H9 (cell line): ENCODE data around the gene DENND4A. TPM values are rescaled to one million over a fixed set of nuclear protein-coding genes. Genes with fewer than 3 reads are reported as not detected.

Experiments used
- DNase-seq: peaks from one replicate; pipeline ENCODE4 v3.0.0-alpha.2; 2017
- H2AFZ ChIP-seq: one replicate; pipeline ENCODE4 v1.6.1; 2013; ENCODE audit warnings: mild to moderate bottlenecking, low read length, control low read depth, moderate library complexity
- H2AK5ac ChIP-seq: 2 replicates; pipeline ENCODE4 v1.6.1; 2013; ENCODE audit warnings: low read length, control low read depth, mixed read lengths; ENCODE audit not compliant: insufficient read length
- H2BK120ac ChIP-seq: one replicate; pipeline ENCODE4 v1.6.1; 2013; ENCODE audit warnings: low read depth, mild to moderate bottlenecking, low read length, control low read depth, inconsistent platforms; ENCODE audit not compliant: poor library complexity, severe bottlenecking
- H2BK12ac ChIP-seq: 2 replicates; pipeline ENCODE4 v1.6.1; 2013; ENCODE audit warnings: low read length, control low read depth, mixed read lengths, low read depth; ENCODE audit not compliant: insufficient read length
- H2BK15ac ChIP-seq: 2 replicates; pipeline ENCODE4 v1.6.1; 2013; ENCODE audit warnings: low read depth, low read length, control low read depth
- H2BK20ac ChIP-seq: one replicate; pipeline ENCODE4 v1.6.1; 2013; ENCODE audit warnings: low read depth, mild to moderate bottlenecking, low read length, control low read depth, inconsistent platforms; ENCODE audit not compliant: poor library complexity, severe bottlenecking
- H2BK5ac ChIP-seq: 2 replicates; pipeline ENCODE4 v1.6.1; 2013; ENCODE audit warnings: low read length, control low read depth, mixed read lengths; ENCODE audit not compliant: insufficient read length
- H3K14ac ChIP-seq: 2 replicates; pipeline ENCODE4 v1.6.1; 2013; ENCODE audit warnings: low read length, control low read depth; ENCODE audit not compliant: insufficient read depth
- H3K18ac ChIP-seq: 2 replicates; pipeline ENCODE4 v1.6.1; 2013; ENCODE audit warnings: low read depth, mild to moderate bottlenecking, mixed read lengths, low read length, control low read depth; ENCODE audit not compliant: insufficient read length
- H3K23ac ChIP-seq: 2 replicates; pipeline ENCODE4 v1.6.1; 2013; ENCODE audit warnings: low read length, control low read depth, mixed read lengths, low read depth; ENCODE audit not compliant: insufficient read length
- H3K23me2 ChIP-seq: 2 replicates; pipeline ENCODE4 v1.6.1; 2013; ENCODE audit warnings: low read depth, mild to moderate bottlenecking, mixed read lengths, low read length, control low read depth; ENCODE audit not compliant: insufficient read length, poor library complexity, severe bottlenecking
- H3K27ac ChIP-seq: 2 replicates; pipeline ENCODE4 v1.5.1; 2013; ENCODE audit warnings: low read length, control low read depth, mixed read lengths, low read depth; ENCODE audit not compliant: insufficient read length
- H3K27me3 ChIP-seq: 2 replicates; pipeline ENCODE4 v1.6.1; 2013; ENCODE audit warnings: low read length, control low read depth, inconsistent platforms; ENCODE audit not compliant: insufficient read depth
- H3K4ac ChIP-seq: 2 replicates; pipeline ENCODE4 v1.6.1; 2013; ENCODE audit warnings: low read depth, mild to moderate bottlenecking, control low read depth, inconsistent platforms, low read length, moderate library complexity
- H3K4me1 ChIP-seq: 2 replicates; pipeline ENCODE4 v1.6.1; 2013; ENCODE audit warnings: low read length, control low read depth, inconsistent platforms; ENCODE audit not compliant: insufficient read depth
- H3K4me2 ChIP-seq: 2 replicates; pipeline ENCODE4 v1.6.1; 2013; ENCODE audit warnings: low read length, control low read depth, mixed read lengths; ENCODE audit not compliant: insufficient read length, insufficient read depth
- H3K56ac ChIP-seq: 2 replicates; pipeline ENCODE4 v1.6.1; 2013; ENCODE audit warnings: low read depth, mild to moderate bottlenecking, mixed read lengths, low read length, control low read depth; ENCODE audit not compliant: insufficient read length
- H3K79me1 ChIP-seq: 2 replicates; pipeline ENCODE4 v1.6.1; 2013; ENCODE audit warnings: low read depth, mild to moderate bottlenecking, moderate library complexity, low read length, control low read depth, inconsistent platforms; ENCODE audit not compliant: insufficient read depth, poor library complexity, severe bottlenecking
- H3K79me2 ChIP-seq: 2 replicates; pipeline ENCODE4 v1.6.1; 2013; ENCODE audit warnings: low read length, control low read depth, inconsistent platforms; ENCODE audit not compliant: insufficient read depth
- H3K9ac ChIP-seq: 2 replicates; pipeline ENCODE4 v1.6.1; 2013; ENCODE audit warnings: low read length, control low read depth, mixed read lengths; ENCODE audit not compliant: insufficient read length; ENCODE audit errors: extremely low read depth
- H3K9me3 ChIP-seq: one replicate; pipeline ENCODE4 v1.6.1; 2013; ENCODE audit warnings: low read depth, low read length, inconsistent platforms; ENCODE audit not compliant: control insufficient read depth
- H3T11ph ChIP-seq: one replicate; pipeline ENCODE4 v1.6.1; 2013; ENCODE audit warnings: mild to moderate bottlenecking, low read length, control low read depth, inconsistent platforms
- H4K20me1 ChIP-seq: one replicate; pipeline ENCODE4 v1.6.1; 2013; ENCODE audit not compliant: control insufficient read depth, insufficient read length, insufficient read depth
- H4K5ac ChIP-seq: 2 replicates; pipeline ENCODE4 v1.6.1; 2013; ENCODE audit warnings: low read depth, mild to moderate bottlenecking, mixed read lengths, low read length, control low read depth; ENCODE audit not compliant: insufficient read length
- H4K8ac ChIP-seq: replicated peaks from 2 replicates; pipeline ENCODE4 v1.6.1; 2013; ENCODE audit warnings: low read length, control low read depth, mixed read lengths, low read depth; ENCODE audit not compliant: insufficient read length
- H4K91ac ChIP-seq: 2 replicates; pipeline ENCODE4 v1.6.1; 2013; ENCODE audit warnings: low read depth, mild to moderate bottlenecking, moderate library complexity, mixed read lengths, low read length, control low read depth; ENCODE audit not compliant: insufficient read length
- H3K27ac Mint-ChIP-seq, 3 experiments: 2 replicates in 2 of 3; 3 replicates in 1 of 3; pipeline ENCODE4 v1.8.0; 2020 to 2021; ENCODE audit warnings: mixed read lengths in 3 of 3, mild to moderate bottlenecking in 1 of 3, moderate library complexity in 1 of 3
- H3K27me3 Mint-ChIP-seq: 2 replicates; pipeline ENCODE4 v1.8.0; 2021; ENCODE audit warnings: low read depth, mild to moderate bottlenecking, moderate library complexity, mixed read lengths
- H3K36me3 Mint-ChIP-seq, 3 experiments: 2 replicates in 2 of 3; 3 replicates in 1 of 3; pipeline ENCODE4 v1.8.0; 2020 to 2021; ENCODE audit warnings: low read depth in 3 of 3, mixed read lengths in 3 of 3; ENCODE audit not compliant: insufficient read depth in 1 of 3
- H3K4me1 Mint-ChIP-seq, 2 experiments: 2 replicates each; pipeline ENCODE4 v1.8.0; 2020; ENCODE audit warnings: mixed read lengths in 2 of 2
- H3K4me3 Mint-ChIP-seq, 2 experiments: 2 replicates in 1 of 2; 3 replicates in 1 of 2; pipeline ENCODE4 v1.8.0; 2020 to 2021; ENCODE audit warnings: mild to moderate bottlenecking in 2 of 2, mixed read lengths in 2 of 2, moderate library complexity in 1 of 2
- H3K9me3 Mint-ChIP-seq, 2 experiments: 2 replicates in 1 of 2; 3 replicates in 1 of 2; pipeline ENCODE4 v1.8.0; 2020; ENCODE audit warnings: mild to moderate bottlenecking in 2 of 2, mixed read lengths in 2 of 2, moderate library complexity in 1 of 2
- CTCF ChIP-seq: fragments of 200-600 bp; sonication (generic); conservative IDR thresholded peaks from 3 replicates; pipeline ENCODE4 v1.8.0; 2021; ENCODE audit warnings: antibody characterized with exemption, mild to moderate bottlenecking
- WGBS: extraction: QIAGEN DNeasy Blood & Tissue Kit; methylation state at CpG from one replicate; pipeline ENCODE4 v1.1.7; 2013; ENCODE audit warnings: missing lambda C conversion rate, low lambda C conversion rate, mixed read lengths; ENCODE audit not compliant: insufficient read length; ENCODE audit errors: extremely low coverage; 5-methylcytosine and 5-hydroxymethylcytosine counted together
- total RNA-seq: library from RNA; stranded (reverse); gene quantifications from 2 replicates; pipeline ENCODE4 v1.2.1, GENCODE V29; 2021

The DENND4A gene
- total RNA-seq, 1 experiment from 2014 or later, result 4.7 TPM

- H3K23ac ChIP-seq, result no peak overlapping the region
- no peak overlapping the region for H3K14ac ChIP-seq
- H3K9me3 ChIP-seq, result no peaks in the 10 kb centered on the region
- H3K9me3 Mint-ChIP-seq, result no peaks in the 10 kb centered on the region
- no peak for DNase-seq
- H2BK120ac ChIP-seq, result no peak overlapping the region
- H4K5ac ChIP-seq, result no peak overlapping the region
- H2AK5ac ChIP-seq, result no peak overlapping the region
- no peak overlapping the region for H2BK20ac ChIP-seq
- H4K91ac ChIP-seq, result no peak overlapping the region
- no peaks in the 10 kb centered on the region for H3K23me2 ChIP-seq
- no peak overlapping the region for H2BK12ac ChIP-seq
- H3K4me3 Mint-ChIP-seq, result no peak overlapping the region
- no peak overlapping the region for H3T11ph ChIP-seq
- H3K27ac Mint-ChIP-seq, result no peak overlapping the region
- no peaks in the 10 kb centered on the region for H3K27me3 ChIP-seq
- H3K4ac ChIP-seq, result no peak overlapping the region
- H3K27me3 Mint-ChIP-seq, result no peaks in the 10 kb centered on the region
- no peak overlapping the region for H3K27ac ChIP-seq
- no peak overlapping the region for H2AFZ ChIP-seq
- H3K4me2 ChIP-seq, result no peak overlapping the region
- WGBS, result no CpG with 5 or more reads among the region's 2 CpGs
- H3K4me1 ChIP-seq, result no peaks in the 10 kb centered on the region
- no peaks in the 10 kb centered on the region for H3K4me1 Mint-ChIP-seq
- no peak for TF ChIP-seq CTCF
- H3K18ac ChIP-seq, result no peak overlapping the region
- no peak overlapping the region for H2BK15ac ChIP-seq
- no peak overlapping the region for H4K8ac ChIP-seq
- no peaks in the 10 kb centered on the region for H4K20me1 ChIP-seq
- no peak overlapping the region for H3K9ac ChIP-seq
- H3K79me1 ChIP-seq, result no peaks in the 10 kb centered on the region
- no peaks in the 10 kb centered on the region for H3K79me2 ChIP-seq
- H3K36me3 Mint-ChIP-seq, result no peaks in the 10 kb centered on the region
- H3K56ac ChIP-seq, result no peak overlapping the region
- H2BK5ac ChIP-seq, result no peak overlapping the region
Observed at GRCh38 chr15:65751431-65751830, 40.7 kb downstream of the DENND4A start.
